Measurements from ENCODE around the gene HNRNPUL2.
A peak's percentile ranks its signal among the peaks of the same experiment; 100 is the strongest.
"Not testable (repeated sequence)": the region's sequence is repeated elsewhere in the genome, so short reads cannot be mapped to it uniquely, and the experiment has no call there.

Gene HNRNPUL2

GRCh38 chr11:62727165-62727871, at the start of gene HNRNPUL2:
HNRNPUL2 (minus strand) TSS chr11:62727457; CDS start chr11:62727156, 301 bp downstream.
- peak; percentile 99 for DNase-seq (ENCODE audit: low spot score)

- no peak for DNase-seq (ENCODE audit: low spot score)
Observed at GRCh38 chr11:62775646-62776045, 48.4 kb upstream of the HNRNPUL2 start.

GRCh38 chr11:62774407-62774806, 47.1 kb upstream of the HNRNPUL2 start:
- DNase-seq (ENCODE audit: low spot score) = no peak

GRCh38 chr11:62771144-62772021, 44.1 kb upstream of the HNRNPUL2 start, which contains the start of gene TAF6L:
TAF6L (plus strand) TSS chr11:62771396; CDS start chr11:62775784, 4,388 bp downstream.
- peak; percentile 91 for DNase-seq (ENCODE audit: low spot score)

- DNase-seq (ENCODE audit: low spot score) = no peak
Observed at GRCh38 chr11:62770778-62771143, 43.5 kb upstream of the HNRNPUL2 start.

- not testable (repeated sequence) for DNase-seq (ENCODE audit: low spot score)
Observed at GRCh38 chr11:62760867-62761227, 33.6 kb upstream of the HNRNPUL2 start.

- DNase-seq (ENCODE audit: low spot score) = no peak
Observed at GRCh38 chr11:62757846-62758788, 30.9 kb upstream of the HNRNPUL2 start.

- DNase-seq (ENCODE audit: low spot score) = no peak
Observed at GRCh38 chr11:62755086-62755615, 27.9 kb upstream of the HNRNPUL2 start.

GRCh38 chr11:62753736-62754603, 26.7 kb upstream of the HNRNPUL2 start, which contains the start of gene ZBTB3:
ZBTB3 (minus strand) TSS chr11:62754160; CDS start chr11:62753664, 496 bp downstream.
- DNase-seq (ENCODE audit: low spot score) = peak; percentile 99

- no peak for DNase-seq (ENCODE audit: low spot score)
Observed at GRCh38 chr11:62752994-62753735, 25.9 kb upstream of the HNRNPUL2 start.

GRCh38 chr11:62752177-62752785, 25.0 kb upstream of the HNRNPUL2 start:
- no peak for DNase-seq (ENCODE audit: low spot score)

- not testable (repeated sequence) for DNase-seq (ENCODE audit: low spot score)
Observed at GRCh38 chr11:62749931-62750330, 22.7 kb upstream of the HNRNPUL2 start.

GRCh38 chr11:62747475-62748160, 20.4 kb upstream of the HNRNPUL2 start:
- no peak for DNase-seq (ENCODE audit: low spot score)

GRCh38 chr11:62737196-62737595, 9.9 kb upstream of the HNRNPUL2 start:
- DNase-seq (ENCODE audit: low spot score) = no peak

GRCh38 chr11:62732830-62733229, 5.6 kb upstream of the HNRNPUL2 start:
- DNase-seq (ENCODE audit: low spot score) = no peak

- DNase-seq (ENCODE audit: low spot score) = not testable (repeated sequence)
Observed at GRCh38 chr11:62730076-62730475, 2.8 kb upstream of the HNRNPUL2 start.

GRCh38 chr11:62728171-62728988, 1.1 kb upstream of the HNRNPUL2 start, which contains the start of gene TTC9C:
TTC9C (plus strand) TSS chr11:62728486; CDS start chr11:62728849, 363 bp downstream.
- peak; percentile 82 for DNase-seq (ENCODE audit: low spot score)

GRCh38 chr11:62727872-62728170, 564 bp upstream of the HNRNPUL2 start:
- peak; percentile 93 for DNase-seq (ENCODE audit: low spot score)
